Activated CD8-positive, alpha-beta T cell treated with anti-CD3 and anti-CD28 coated beads, Interleukin-2, amount 10 ng/mL, durations not matched to agents 7 days and 5 days (primary cell): Measurements from ENCODE around the gene PLXDC2. TPM values are rescaled to one million over a fixed set of nuclear protein-coding genes. Genes with fewer than 3 reads are reported as not detected.

Source experiments
- ATAC-seq: fragments of 150-1000 bp; cut with Tn5 transposase; one replicate; pipeline ENCODE4 v1.10.0; 2021; ENCODE audit warnings: moderate library complexity
- CTCF ChIA-PET: fragments of 350-600 bp; sonication (Branson Sonifier 250); formaldehyde crosslinking; loops from one replicate; lab custom pipeline; 2021; ENCODE audit warnings: antibody characterized with exemption; lab: Charles Lee
- POLR2A ChIA-PET: fragments of 350-600 bp; sonication (Branson Sonifier 250); formaldehyde crosslinking; loops from one replicate; lab custom pipeline; 2021; ENCODE audit warnings: antibody characterized with exemption; lab: Charles Lee
- DNase-seq: peaks from one replicate; pipeline ENCODE4 v3.0.0-alpha.2; 2020
- H3K27ac Mint-ChIP-seq: one replicate; pipeline ENCODE4 v1.8.0; 2021; ENCODE audit warnings: mild to moderate bottlenecking, mixed read lengths
- H3K27me3 Mint-ChIP-seq: one replicate; pipeline ENCODE4 v1.8.0; 2021; ENCODE audit warnings: low read depth, mixed read lengths
- H3K36me3 Mint-ChIP-seq: one replicate; pipeline ENCODE4 v1.8.0; 2021; ENCODE audit warnings: low read depth, mixed read lengths
- H3K4me1 Mint-ChIP-seq: one replicate; pipeline ENCODE4 v1.8.0; 2021; ENCODE audit warnings: low read depth, mixed read lengths
- H3K4me3 Mint-ChIP-seq: one replicate; pipeline ENCODE4 v1.8.0; 2021; ENCODE audit warnings: mild to moderate bottlenecking, mixed read lengths
- H3K9me3 Mint-ChIP-seq: one replicate; pipeline ENCODE4 v1.8.0; 2022; ENCODE audit warnings: mixed read lengths; ENCODE audit not compliant: insufficient read depth
- total RNA-seq, 2 experiments: library from RNA; stranded (reverse); gene quantifications; one replicate each; pipeline ENCODE4 v1.2.3, GENCODE V29; 2021

The PLXDC2 gene
- total RNA-seq, 2 experiments from 2014 or later = 0.05 TPM; not detected in 1

- Mint-ChIP-seq H3K4me1 (no peaks in the 10 kb centered on the region), H3K4me3 (no peak overlapping the region), H3K27me3 (no peaks in the 10 kb centered on the region), H3K36me3 (no peaks in the 10 kb centered on the region), H3K27ac (no peak overlapping the region), H3K9me3 (no peaks in the 10 kb centered on the region)
- ChIA-PET POLR2A (no interaction called here), CTCF (no interaction called here)
- DNase-seq (no peak), ATAC-seq (no peak)
These were observed 24.5 kb downstream of the PLXDC2 start for GRCh38 chr10:19840776-19841175.

GRCh38 chr10:19843487-19843886 is 27.3 kb downstream of the PLXDC2 start:
- ChIA-PET POLR2A (no interaction called here), CTCF (no interaction called here)
- ATAC-seq (no peak), DNase-seq (no peak)
- Mint-ChIP-seq H3K36me3 (no peaks in the 10 kb centered on the region), H3K27ac (no peak overlapping the region), H3K9me3 (no peaks in the 10 kb centered on the region), H3K4me1 (no peaks in the 10 kb centered on the region), H3K4me3 (no peak overlapping the region), H3K27me3 (no peaks in the 10 kb centered on the region)

GRCh38 chr10:19845503-19846368 is 29.5 kb downstream of the PLXDC2 start:
- Mint-ChIP-seq H3K27me3 (no peaks in the 10 kb centered on the region), H3K9me3 (no peaks in the 10 kb centered on the region), H3K4me3 (no peak overlapping the region), H3K27ac (no peak overlapping the region), H3K36me3 (no peaks in the 10 kb centered on the region), H3K4me1 (no peaks in the 10 kb centered on the region)
- ChIA-PET POLR2A (interaction anchor here (0.6 kb wide), 1 partner anchor 45 kb away, joined by 3 read pairs; no protein-coding TSS in a partner anchor), CTCF (no interaction called here)
- DNase-seq (no peak), ATAC-seq (no peak)

- POLR2A ChIA-PET = no interaction called here
- H3K27ac Mint-ChIP-seq = no peak overlapping the region
These were observed 31.1 kb downstream of the PLXDC2 start for GRCh38 chr10:19847321-19847720.

GRCh38 chr10:19848226-19848985 is 32.2 kb downstream of the PLXDC2 start:
- H3K4me3 Mint-ChIP-seq = no peak overlapping the region
- DNase-seq (no peak), ATAC-seq (no peak)
- ChIA-PET CTCF (no interaction called here), POLR2A (no interaction called here)
- no peaks in the 10 kb centered on the region for H3K27me3 Mint-ChIP-seq
- H3K27ac Mint-ChIP-seq = no peak overlapping the region
- H3K4me1 Mint-ChIP-seq = no peaks in the 10 kb centered on the region
- H3K36me3 Mint-ChIP-seq = no peaks in the 10 kb centered on the region
- no peaks in the 10 kb centered on the region for H3K9me3 Mint-ChIP-seq

More at GRCh38 chr10:19847321-19847720, 31.1 kb downstream of the PLXDC2 start:
- Mint-ChIP-seq H3K36me3 (no peaks in the 10 kb centered on the region), H3K9me3 (no peaks in the 10 kb centered on the region), H3K4me3 (no peak overlapping the region), H3K27me3 (no peaks in the 10 kb centered on the region), H3K4me1 (no peaks in the 10 kb centered on the region)
- CTCF ChIA-PET = no interaction called here
- no peak for ATAC-seq
- no peak for DNase-seq

- POLR2A ChIA-PET = no interaction called here
- Mint-ChIP-seq H3K36me3 (no peaks in the 10 kb centered on the region), H3K27ac (no peak overlapping the region), H3K9me3 (peaks cover 4% of the 10 kb centered on the region), H3K27me3 (no peaks in the 10 kb centered on the region), H3K4me1 (no peaks in the 10 kb centered on the region), H3K4me3 (no peak overlapping the region)
- CTCF ChIA-PET = no interaction called here
- DNase-seq (no peak), ATAC-seq (no peak)
These were observed 37.6 kb downstream of the PLXDC2 start for GRCh38 chr10:19853831-19854230.

GRCh38 chr10:19857876-19858275 is 41.6 kb downstream of the PLXDC2 start:
- no peak for ATAC-seq
- Mint-ChIP-seq H3K4me3 (no peak overlapping the region), H3K9me3 (peaks cover 4% of the 10 kb centered on the region), H3K27me3 (no peaks in the 10 kb centered on the region), H3K36me3 (no peaks in the 10 kb centered on the region), H3K4me1 (no peaks in the 10 kb centered on the region), H3K27ac (no peak overlapping the region)
- ChIA-PET POLR2A (no interaction called here), CTCF (no interaction called here)
- DNase-seq = no peak

- DNase-seq = no peak
- ChIA-PET POLR2A (no interaction called here), CTCF (no interaction called here)
- no peaks in the 10 kb centered on the region for H3K36me3 Mint-ChIP-seq
- H3K27me3 Mint-ChIP-seq = no peaks in the 10 kb centered on the region
- ATAC-seq = no peak
- no peak overlapping the region for H3K4me3 Mint-ChIP-seq
- H3K27ac Mint-ChIP-seq = no peak overlapping the region
- peaks cover 4% of the 10 kb centered on the region for H3K9me3 Mint-ChIP-seq
- H3K4me1 Mint-ChIP-seq = no peaks in the 10 kb centered on the region
These were observed 43.9 kb downstream of the PLXDC2 start for GRCh38 chr10:19860107-19860506.

- POLR2A ChIA-PET = no interaction called here
- no peaks in the 10 kb centered on the region for H3K27me3 Mint-ChIP-seq
- DNase-seq = no peak
- ATAC-seq = no peak
- H3K4me3 Mint-ChIP-seq = no peak overlapping the region
- H3K9me3 Mint-ChIP-seq = no peaks in the 10 kb centered on the region
- no peak overlapping the region for H3K27ac Mint-ChIP-seq
- no peaks in the 10 kb centered on the region for H3K36me3 Mint-ChIP-seq
- CTCF ChIA-PET = no interaction called here
- H3K4me1 Mint-ChIP-seq = no peaks in the 10 kb centered on the region
These were observed 46.7 kb downstream of the PLXDC2 start for GRCh38 chr10:19862811-19863515.

- no peaks in the 10 kb centered on the region for H3K9me3 Mint-ChIP-seq
- DNase-seq (no peak), ATAC-seq (no peak)
- ChIA-PET POLR2A (no interaction called here), CTCF (no interaction called here)
- H3K36me3 Mint-ChIP-seq = no peaks in the 10 kb centered on the region
- H3K27me3 Mint-ChIP-seq = no peaks in the 10 kb centered on the region
- no peak overlapping the region for H3K4me3 Mint-ChIP-seq
- H3K27ac Mint-ChIP-seq = no peak overlapping the region
- H3K4me1 Mint-ChIP-seq = no peaks in the 10 kb centered on the region
These were observed 49.4 kb downstream of the PLXDC2 start for GRCh38 chr10:19865676-19866075.

- ChIA-PET CTCF (no interaction called here), POLR2A (no interaction called here)
- Mint-ChIP-seq H3K27me3 (no peaks in the 10 kb centered on the region), H3K9me3 (no peaks in the 10 kb centered on the region), H3K4me3 (no peak overlapping the region), H3K36me3 (no peaks in the 10 kb centered on the region), H3K27ac (no peak overlapping the region), H3K4me1 (no peaks in the 10 kb centered on the region)
- ATAC-seq (no peak), DNase-seq (no peak)
These were observed 53.1 kb downstream of the PLXDC2 start for GRCh38 chr10:19869370-19869769.
